ENCODE measurements around the gene COQ4. TPM values are rescaled to one million over a fixed set of nuclear protein-coding genes. Genes with fewer than 3 reads are reported as not detected.
"Not testable (repeated sequence)": the region's sequence is repeated elsewhere in the genome, so short reads cannot be mapped to it uniquely, and the experiment has no call there.

Gene COQ4
- total RNA-seq, 2 experiments from 2014 or later, result 27.8 to 29.6 TPM

DNA sequence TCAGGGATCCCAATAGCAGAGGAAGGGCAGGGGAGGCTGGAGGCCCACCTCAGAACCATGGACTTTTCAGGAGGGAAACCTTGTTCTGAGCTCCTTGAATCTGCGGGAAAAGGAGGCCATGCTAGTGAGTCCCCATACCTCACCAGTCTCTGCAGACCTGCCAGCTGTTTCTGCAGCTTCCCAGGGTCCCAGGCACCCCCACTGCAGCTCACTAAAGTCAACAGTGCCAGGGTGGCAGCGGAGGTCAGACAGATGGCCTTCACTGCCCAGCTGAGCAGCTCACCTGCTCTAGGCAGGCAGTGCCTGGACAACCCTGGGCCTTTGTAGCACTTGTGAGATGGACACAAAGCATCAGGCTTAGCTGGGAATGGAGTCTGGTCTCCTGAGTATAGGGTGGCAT is 13.3 kb downstream of the COQ4 start:
- peaks cover 2% of the 10 kb centered on the region for H3K36me3 Mint-ChIP-seq (ENCODE audit: low read depth)
- CTCF ChIA-PET, result interaction anchor here (0.6 to 1.3 kb wide), 3 partner anchors 41 to 80 kb away, joined by 3 to 4 read pairs (median 3); no protein-coding TSS in a partner anchor
- intact Hi-C loops (cut with micrococcal nuclease), result no loop called here
- no peaks in the 10 kb centered on the region for H3K4me1 Mint-ChIP-seq (ENCODE audit: low read depth)
- H3K9me3 Mint-ChIP-seq, result no peaks in the 10 kb centered on the region
- no peak for DNase-seq
- H3K27me3 Mint-ChIP-seq (ENCODE audit: low read depth), result no peaks in the 10 kb centered on the region
- H3K4me3 Mint-ChIP-seq, result no peak overlapping the region
- H3K27ac Mint-ChIP-seq, result no peak overlapping the region

DNA sequence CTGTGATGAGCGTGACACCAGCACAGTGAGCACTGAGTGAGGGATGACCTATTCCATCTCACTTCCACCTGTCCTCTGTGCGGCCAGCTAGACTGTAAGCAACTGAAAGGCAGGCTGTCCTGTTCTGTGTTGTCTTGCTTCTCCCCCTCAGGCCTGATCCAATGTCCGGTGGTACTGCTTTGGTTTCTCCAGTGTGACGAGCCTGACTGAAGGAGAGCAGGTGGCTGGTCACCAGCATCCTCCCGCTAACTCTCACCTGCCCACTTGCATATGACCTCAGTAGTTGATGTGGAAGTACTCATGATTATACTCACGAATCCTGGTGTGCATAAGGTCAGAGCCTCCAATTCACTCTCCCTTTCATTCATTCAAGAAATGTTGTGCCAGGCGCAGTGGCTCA is 15.3 kb downstream of the COQ4 start:
- H3K9me3 Mint-ChIP-seq, result no peaks in the 10 kb centered on the region
- DNase-seq, result no peak
- no peak overlapping the region for H3K27ac Mint-ChIP-seq
- no peak overlapping the region for H3K4me3 Mint-ChIP-seq
- H3K27me3 Mint-ChIP-seq (ENCODE audit: low read depth), result no peaks in the 10 kb centered on the region
- H3K4me1 Mint-ChIP-seq (ENCODE audit: low read depth), result peaks cover 5% of the 10 kb centered on the region
- intact Hi-C loops (cut with micrococcal nuclease), result no loop called here
- CTCF ChIA-PET, result interaction anchor here (0.7 kb wide), 1 partner anchor 689 kb away, joined by 4 read pairs; no protein-coding TSS in a partner anchor
- H3K36me3 Mint-ChIP-seq (ENCODE audit: low read depth), result no peaks in the 10 kb centered on the region

DNA sequence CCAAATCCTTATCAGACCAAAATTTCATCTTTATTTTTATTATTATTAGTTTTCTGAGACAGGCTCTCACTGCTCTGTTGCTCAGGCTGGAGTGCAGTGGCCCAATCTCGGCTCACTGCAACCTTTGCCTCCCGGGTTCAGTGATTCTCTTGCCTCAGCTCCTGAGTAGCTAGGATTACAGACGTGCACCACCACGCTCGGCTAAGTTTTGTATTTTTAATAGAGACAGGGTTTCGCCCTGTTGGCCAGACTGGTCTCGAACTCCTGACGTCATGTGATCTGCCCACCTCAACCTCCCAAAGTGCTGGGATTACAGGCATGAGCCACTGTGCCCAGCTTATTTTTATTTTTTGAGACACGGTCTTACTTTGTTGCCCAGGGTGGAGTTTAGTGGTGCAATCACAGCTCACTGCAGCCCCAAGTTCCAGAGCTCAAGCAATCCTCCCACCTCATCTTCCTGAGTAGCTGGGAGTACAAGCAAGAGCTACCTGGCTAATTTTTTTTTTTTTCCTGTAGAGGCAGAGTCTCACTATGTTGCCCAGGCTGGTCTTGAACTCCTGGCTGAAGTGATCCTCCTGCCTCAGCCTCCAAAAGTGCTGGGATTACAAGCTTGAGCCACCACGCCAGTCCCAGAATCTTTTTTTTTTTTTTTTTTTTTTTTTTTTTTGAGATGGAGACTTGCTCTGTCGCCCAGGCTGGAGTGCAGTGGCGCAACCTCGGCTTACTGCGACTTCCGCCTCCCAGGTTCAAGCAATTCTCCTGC is 16.4 kb downstream of the COQ4 start:
- H3K27me3 Mint-ChIP-seq (ENCODE audit: low read depth); H3K9me3 Mint-ChIP-seq; DNase-seq; H3K36me3 Mint-ChIP-seq (ENCODE audit: low read depth); H3K27ac Mint-ChIP-seq; H3K4me1 Mint-ChIP-seq (ENCODE audit: low read depth); intact Hi-C loops (cut with micrococcal nuclease): not testable (repeated sequence)
- CTCF ChIA-PET, result interaction anchor here (0.6 to 1.1 kb wide), 2 partner anchors 44 to 136 kb away, joined by 3 to 4 read pairs; no protein-coding TSS in a partner anchor
- H3K4me3 Mint-ChIP-seq, result peak overlapping the region; percentile 93

DNA sequence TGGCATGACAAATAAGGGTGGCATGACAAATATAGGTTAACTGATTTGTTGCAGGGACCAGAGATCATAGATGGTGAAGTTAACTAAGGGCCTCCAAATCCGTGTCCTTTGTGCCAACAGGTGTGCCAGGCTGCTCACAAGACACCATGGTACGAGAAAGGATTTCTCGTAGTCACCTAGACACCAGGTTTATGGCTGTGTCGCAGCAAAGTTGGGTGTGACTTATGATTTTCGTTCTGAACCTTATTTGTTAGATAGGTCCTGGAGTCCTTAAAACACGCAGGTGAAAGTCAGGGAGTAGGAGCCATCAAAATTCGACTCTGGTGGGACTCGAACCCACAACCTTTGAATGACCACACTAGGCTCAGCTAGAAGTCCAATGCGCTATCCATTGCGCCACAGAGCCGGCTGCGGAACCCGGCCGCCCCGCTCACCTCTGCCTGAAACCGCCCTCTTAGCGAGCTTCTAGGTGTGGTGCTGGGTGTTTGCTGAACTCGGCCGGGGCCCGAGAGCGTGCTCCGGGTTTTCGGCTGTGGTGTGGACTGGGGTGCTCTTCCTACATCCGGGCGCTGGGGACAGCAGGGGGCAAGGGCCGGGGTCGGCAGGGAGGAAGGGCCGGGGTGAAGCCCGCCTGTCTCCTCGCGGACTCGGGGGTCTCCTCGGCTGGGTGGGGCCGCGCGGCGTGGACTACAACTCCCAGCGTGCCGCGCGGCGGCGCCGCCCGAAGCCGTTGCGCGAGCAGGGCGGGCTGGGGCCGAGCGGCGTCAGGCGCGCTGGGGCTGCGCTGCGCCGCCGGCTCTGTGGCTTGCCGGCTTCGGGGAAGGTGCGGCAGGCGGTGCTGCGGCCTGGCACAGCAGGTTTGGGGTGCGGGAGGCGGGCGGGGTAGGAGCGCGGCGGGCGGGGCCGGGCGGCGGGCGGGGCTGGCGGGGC is 17.4 kb downstream of the COQ4 start, which contains the start of gene SLC27A4:
TSS of gene SLC27A4 (plus strand) at position 767 of the 930 bp plus-strand sequence. CDS start 2,606 bp downstream, outside the sequence.
- peak within 1 kb of the TSS; percentile 93 for H3K4me3 Mint-ChIP-seq
- peak within 1 kb of the TSS; percentile 69 for H3K27ac Mint-ChIP-seq
- no peaks in the 10 kb centered on the region for H3K27me3 Mint-ChIP-seq (ENCODE audit: low read depth)
- H3K4me1 Mint-ChIP-seq (ENCODE audit: low read depth), result peaks cover 5% of the 10 kb centered on the region
- peaks cover 4% of the 10 kb centered on the region for H3K36me3 Mint-ChIP-seq (ENCODE audit: low read depth)
- intact Hi-C loops (cut with micrococcal nuclease), result loop anchor here (1.0 to 10.0 kb wide), 5 partner anchors 18 to 1485 kb away; partner anchors contain the start of genes COQ4, TOR1A, TRUB2 and URM1
- H3K9me3 Mint-ChIP-seq, result no peaks in the 10 kb centered on the region
- peak; percentile 78 for DNase-seq
- CTCF ChIA-PET, result interaction anchor here (0.7 to 1.1 kb wide), 2 partner anchors 45 to 107 kb away, joined by 3 to 4 read pairs; no protein-coding TSS in a partner anchor

DNA sequence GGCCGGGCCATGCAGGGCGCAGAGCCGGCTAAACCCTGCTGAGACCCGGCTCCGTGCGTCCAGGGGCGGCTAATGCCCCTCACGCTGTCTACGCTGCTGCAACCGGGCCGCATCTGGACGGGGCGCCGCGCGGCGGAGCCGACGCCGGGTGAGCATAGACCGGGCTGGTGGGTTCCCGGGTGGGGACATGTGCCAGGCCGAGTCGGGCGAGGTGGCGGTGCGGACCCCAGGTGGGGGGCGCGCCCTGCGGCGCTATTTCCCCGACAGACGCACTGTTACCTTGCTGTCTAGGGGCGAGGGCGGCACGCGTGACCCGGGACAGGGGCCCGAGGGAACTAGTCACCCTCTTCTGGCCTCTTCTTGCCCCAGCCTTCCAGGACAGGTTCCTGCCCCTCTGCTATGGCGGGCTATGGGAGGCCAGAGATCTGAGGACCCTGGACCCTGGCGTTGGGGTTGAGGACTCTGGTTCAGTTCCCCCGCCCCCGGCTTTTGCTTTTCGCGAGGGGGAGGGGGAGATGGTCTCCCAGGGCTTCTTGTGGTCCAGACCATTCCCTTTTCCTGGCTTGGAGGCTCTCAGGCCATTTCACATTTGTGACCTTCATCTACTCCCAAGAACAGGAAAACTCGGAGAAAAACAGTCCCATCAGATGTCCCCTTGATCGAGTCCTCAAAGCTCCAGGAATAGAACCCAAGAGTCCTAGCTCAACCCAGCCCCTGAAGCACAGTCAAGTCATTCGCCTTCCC is 18.2 kb downstream of the COQ4 start:
- H3K4me3 Mint-ChIP-seq, result peak overlapping the region; percentile 93
- peak overlapping the region; percentile 59 for H3K27ac Mint-ChIP-seq
- DNase-seq, result peak; percentile 8
- intact Hi-C loops (cut with micrococcal nuclease), result loop anchor here (1.0 to 10.0 kb wide), 10 partner anchors 19 to 1484 kb away; partner anchors contain the start of genes COQ4, GOLGA2, ODF2 and SWI5
- peaks cover 4% of the 10 kb centered on the region for H3K36me3 Mint-ChIP-seq (ENCODE audit: low read depth)
- no peaks in the 10 kb centered on the region for H3K9me3 Mint-ChIP-seq
- no peaks in the 10 kb centered on the region for H3K27me3 Mint-ChIP-seq (ENCODE audit: low read depth)
- peaks cover 5% of the 10 kb centered on the region for H3K4me1 Mint-ChIP-seq (ENCODE audit: low read depth)
- CTCF ChIA-PET, result interaction anchor here (0.6 to 1.5 kb wide), 18 partner anchors 9 to 950 kb away, joined by 3 to 11 read pairs (median 4); partner anchors contain the start of genes GOLGA2, SWI5 and URM1

DNA sequence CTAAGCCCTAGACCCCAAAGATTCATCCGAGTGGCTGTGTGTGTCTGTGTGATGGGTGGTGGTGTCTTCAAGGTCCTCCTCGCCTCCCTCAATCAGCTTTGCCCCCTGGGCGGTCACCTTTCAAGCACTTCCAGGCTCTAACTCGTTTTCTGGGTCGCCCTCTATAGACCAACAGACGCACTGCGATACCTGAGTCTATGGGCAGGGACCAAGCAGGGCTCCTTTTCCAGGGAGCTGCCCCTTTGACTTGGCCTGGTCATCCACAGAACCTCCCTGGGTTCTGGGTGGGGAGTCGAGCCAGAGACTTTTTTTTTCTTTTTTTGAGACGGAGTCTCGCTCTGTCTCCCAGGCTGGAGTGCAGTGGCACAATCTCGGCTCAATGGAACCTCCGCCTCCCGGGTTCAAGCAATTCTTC is 18.8 kb downstream of the COQ4 start:
- peak overlapping the region; percentile 59 for H3K27ac Mint-ChIP-seq
- intact Hi-C loops (cut with micrococcal nuclease), result loop anchor here (1.0 to 10.0 kb wide), 8 partner anchors 46 to 1483 kb away; partner anchors contain the start of genes GOLGA2, ODF2, SWI5 and TOR1A
- peak overlapping the region; percentile 93 for H3K4me3 Mint-ChIP-seq

DNA sequence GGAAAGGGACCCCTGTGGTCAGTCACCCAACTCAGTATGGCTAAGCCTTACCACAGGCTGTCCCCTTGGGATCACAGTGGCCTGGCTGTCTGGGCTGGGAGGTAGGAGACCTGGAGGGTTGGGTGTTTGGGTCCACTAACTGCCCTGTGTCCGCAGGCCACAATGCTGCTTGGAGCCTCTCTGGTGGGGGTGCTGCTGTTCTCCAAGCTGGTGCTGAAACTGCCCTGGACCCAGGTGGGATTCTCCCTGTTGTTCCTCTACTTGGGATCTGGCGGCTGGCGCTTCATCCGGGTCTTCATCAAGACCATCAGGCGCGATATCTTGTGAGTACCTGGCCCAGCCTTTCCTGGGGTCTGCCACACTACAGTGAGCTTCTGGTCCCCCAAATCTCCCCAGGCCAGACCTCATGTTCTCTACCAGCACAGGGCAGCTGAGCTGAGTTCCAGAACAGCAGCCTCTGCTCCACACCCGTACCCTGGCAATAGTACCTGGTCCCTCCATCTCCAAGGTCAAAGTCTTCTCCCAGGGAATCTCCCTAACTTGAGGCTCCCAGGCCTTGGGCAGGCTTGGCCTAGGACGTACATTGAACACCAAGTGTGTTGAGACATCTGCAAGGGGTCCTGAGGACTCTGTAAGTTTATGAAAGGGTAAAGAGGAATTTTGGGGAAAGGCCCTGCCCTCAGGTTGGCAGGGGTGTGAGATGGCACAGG is 20.5 kb downstream of the COQ4 start:
- no peak overlapping the region for H3K4me3 Mint-ChIP-seq
- peaks cover 5% of the 10 kb centered on the region for H3K4me1 Mint-ChIP-seq (ENCODE audit: low read depth)
- no peaks in the 10 kb centered on the region for H3K27me3 Mint-ChIP-seq (ENCODE audit: low read depth)
- no peak for DNase-seq
- H3K36me3 Mint-ChIP-seq (ENCODE audit: low read depth), result peaks cover 9% of the 10 kb centered on the region
- no peak overlapping the region for H3K27ac Mint-ChIP-seq
- H3K9me3 Mint-ChIP-seq, result no peaks in the 10 kb centered on the region
- CTCF ChIA-PET, result no interaction called here
- intact Hi-C loops (cut with micrococcal nuclease), result loop anchor here (10.0 kb wide), 1 partner anchor 1482 kb away; the partner anchor contains the start of gene TOR1A

More for the DNA sequence above, 18.8 kb downstream of the COQ4 start:
- peak; percentile 83 for DNase-seq
- CTCF ChIA-PET, result interaction anchor here (0.5 to 1.5 kb wide), 22 partner anchors 8 to 949 kb away, joined by 3 to 11 read pairs (median 4); partner anchors contain the start of genes GOLGA2, SWI5 and URM1
- Mint-ChIP-seq H3K4me1 (ENCODE audit: low read depth) (peaks cover 5% of the 10 kb centered on the region), H3K27me3 (ENCODE audit: low read depth) (no peaks in the 10 kb centered on the region), H3K9me3 (no peaks in the 10 kb centered on the region), H3K36me3 (ENCODE audit: low read depth) (peaks cover 4% of the 10 kb centered on the region)

DNA sequence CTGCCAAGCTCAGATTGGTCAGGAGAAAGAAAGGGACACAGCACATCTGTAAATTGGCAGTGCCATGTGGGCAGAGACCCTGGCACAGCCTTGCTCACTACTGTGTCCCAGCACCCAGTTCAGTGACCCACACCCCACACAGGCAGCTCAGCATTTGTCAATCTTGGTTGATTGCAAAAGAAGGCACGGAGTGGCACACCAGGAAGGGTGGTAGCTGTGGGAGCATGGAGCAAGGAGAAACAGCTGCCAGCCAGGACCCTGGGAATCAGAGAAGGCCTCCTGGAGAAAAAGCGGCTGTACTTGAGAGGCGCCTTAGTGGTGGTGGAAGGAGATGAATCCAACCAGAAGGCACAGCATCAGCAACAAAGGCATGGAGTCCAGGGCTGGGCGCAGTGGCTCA is 21.2 kb downstream of the COQ4 start:
- no peak overlapping the region for H3K4me3 Mint-ChIP-seq
- H3K9me3 Mint-ChIP-seq, result no peaks in the 10 kb centered on the region
- peaks cover 5% of the 10 kb centered on the region for H3K4me1 Mint-ChIP-seq (ENCODE audit: low read depth)
- CTCF ChIA-PET, result interaction anchor here (0.6 kb wide), 1 partner anchor 19 kb away, joined by 3 read pairs; no protein-coding TSS in a partner anchor
- H3K27ac Mint-ChIP-seq, result no peak overlapping the region
- intact Hi-C loops (cut with micrococcal nuclease), result loop anchor here (10.0 kb wide), 1 partner anchor 1481 kb away; the partner anchor contains the start of gene TOR1A
- peaks cover 9% of the 10 kb centered on the region for H3K36me3 Mint-ChIP-seq (ENCODE audit: low read depth)
- DNase-seq, result no peak
- H3K27me3 Mint-ChIP-seq (ENCODE audit: low read depth), result no peaks in the 10 kb centered on the region

DNA sequence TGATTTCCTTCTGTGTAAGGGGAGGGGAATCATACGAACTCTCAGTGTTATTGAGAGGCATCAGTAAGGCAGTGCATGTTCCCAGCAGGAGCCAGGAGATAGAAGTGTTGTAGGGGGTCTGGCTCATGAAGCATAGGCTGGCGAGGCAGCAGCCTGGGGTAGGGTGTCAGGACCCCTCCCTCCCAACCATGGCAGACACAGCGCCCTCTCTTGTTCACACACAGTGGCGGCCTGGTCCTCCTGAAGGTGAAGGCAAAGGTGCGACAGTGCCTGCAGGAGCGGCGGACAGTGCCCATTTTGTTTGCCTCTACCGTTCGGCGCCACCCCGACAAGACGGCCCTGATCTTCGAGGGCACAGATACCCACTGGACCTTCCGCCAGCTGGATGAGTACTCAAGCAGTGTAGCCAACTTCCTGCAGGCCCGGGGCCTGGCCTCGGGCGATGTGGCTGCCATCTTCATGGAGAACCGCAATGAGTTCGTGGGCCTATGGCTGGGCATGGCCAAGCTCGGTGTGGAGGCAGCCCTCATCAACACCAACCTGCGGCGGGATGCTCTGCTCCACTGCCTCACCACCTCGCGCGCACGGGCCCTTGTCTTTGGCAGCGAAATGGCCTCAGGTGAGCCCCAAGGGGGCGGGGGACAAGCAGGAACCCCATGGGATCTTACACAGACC is 22.4 kb downstream of the COQ4 start:
- no peak overlapping the region for H3K27ac Mint-ChIP-seq
- intact Hi-C loops (cut with micrococcal nuclease), result loop anchor here (10.0 kb wide), 1 partner anchor 1480 kb away; the partner anchor contains the start of gene TOR1A
- H3K4me3 Mint-ChIP-seq, result no peak overlapping the region

DNA sequence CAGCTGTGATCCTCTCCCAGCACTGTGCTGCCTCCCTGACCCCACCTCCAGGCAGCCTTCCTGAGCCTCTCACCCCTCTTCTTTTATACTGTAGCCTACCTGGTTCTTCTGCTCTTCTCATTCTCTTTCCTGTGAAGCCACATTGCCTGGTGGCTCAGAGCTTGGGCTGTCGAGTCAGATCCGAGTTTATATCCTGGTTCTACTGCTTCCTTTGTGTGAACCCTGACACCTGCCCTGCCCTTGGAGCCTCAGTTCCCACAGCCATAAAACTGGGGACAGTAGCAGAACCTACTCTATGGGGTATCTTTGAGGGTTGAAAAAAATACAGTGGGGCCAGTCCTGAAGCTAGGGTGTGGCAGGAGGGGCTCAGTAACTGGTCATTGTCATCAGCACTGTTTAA is 26.5 kb downstream of the COQ4 start:
- CTCF ChIA-PET, result interaction anchor here (0.6 to 1.0 kb wide), 2 partner anchors 8 to 237 kb away, joined by 3 to 4 read pairs; no protein-coding TSS in a partner anchor
- peaks cover 17% of the 10 kb centered on the region for H3K36me3 Mint-ChIP-seq (ENCODE audit: low read depth)
- intact Hi-C loops (cut with micrococcal nuclease), result loop anchor here (10.0 kb wide), 1 partner anchor 1476 kb away; the partner anchor contains the start of gene TOR1A

More for the DNA sequence above, 22.4 kb downstream of the COQ4 start:
- Mint-ChIP-seq H3K4me1 (ENCODE audit: low read depth) (peaks cover 5% of the 10 kb centered on the region), H3K27me3 (ENCODE audit: low read depth) (no peaks in the 10 kb centered on the region), H3K9me3 (no peaks in the 10 kb centered on the region), H3K36me3 (ENCODE audit: low read depth) (peaks cover 11% of the 10 kb centered on the region)
- no peak for DNase-seq
- CTCF ChIA-PET, result interaction anchor here (0.6 to 0.7 kb wide), 3 partner anchors 19 to 71 kb away, joined by 3 to 4 read pairs (median 4); no protein-coding TSS in a partner anchor

More for the DNA sequence above, 26.5 kb downstream of the COQ4 start:
- peak overlapping the region; percentile 2 for H3K27ac Mint-ChIP-seq
- no peak overlapping the region for H3K4me3 Mint-ChIP-seq
- no peaks in the 10 kb centered on the region for H3K4me1 Mint-ChIP-seq (ENCODE audit: low read depth)
- no peak for DNase-seq
- no peaks in the 10 kb centered on the region for H3K27me3 Mint-ChIP-seq (ENCODE audit: low read depth)
- H3K9me3 Mint-ChIP-seq, result no peaks in the 10 kb centered on the region
